ENCODE results near the gene C19orf12.
"Not testable (repeated sequence)": the region's sequence is repeated elsewhere in the genome, so short reads cannot be mapped to it uniquely, and the experiment has no call there.

Gene C19orf12

GRCh38 chr19:29731331-29731850 is 16.3 kb upstream of the C19orf12 start:
- no peak for DNase-seq (ENCODE audit: low read depth in 2 of 2)

DNA sequence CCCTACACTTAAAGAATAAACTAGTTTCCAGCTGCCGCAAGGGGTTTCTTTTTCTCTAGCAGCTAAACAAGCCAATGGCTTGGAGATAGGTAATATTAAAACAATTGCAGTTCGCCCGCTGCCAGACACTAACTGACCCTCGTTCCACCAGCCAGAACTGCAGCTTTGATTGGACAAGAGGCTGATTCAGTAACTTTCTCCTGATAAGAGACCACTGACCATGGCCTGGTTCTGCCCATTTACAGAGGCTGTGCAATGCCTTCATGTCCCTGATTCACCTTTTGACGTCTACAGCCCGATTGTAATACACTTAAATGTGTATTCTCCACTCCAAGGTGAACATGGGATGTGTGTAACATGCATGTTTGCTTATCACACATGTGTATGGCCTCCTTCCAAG is 12.8 kb upstream of the C19orf12 start:
- no peak for DNase-seq (ENCODE audit: low read depth in 2 of 2)

- no peak for DNase-seq (ENCODE audit: low read depth in 2 of 2)
Measured at GRCh38 chr19:29724746-29725145, 9.7 kb upstream of the C19orf12 start.

DNA sequence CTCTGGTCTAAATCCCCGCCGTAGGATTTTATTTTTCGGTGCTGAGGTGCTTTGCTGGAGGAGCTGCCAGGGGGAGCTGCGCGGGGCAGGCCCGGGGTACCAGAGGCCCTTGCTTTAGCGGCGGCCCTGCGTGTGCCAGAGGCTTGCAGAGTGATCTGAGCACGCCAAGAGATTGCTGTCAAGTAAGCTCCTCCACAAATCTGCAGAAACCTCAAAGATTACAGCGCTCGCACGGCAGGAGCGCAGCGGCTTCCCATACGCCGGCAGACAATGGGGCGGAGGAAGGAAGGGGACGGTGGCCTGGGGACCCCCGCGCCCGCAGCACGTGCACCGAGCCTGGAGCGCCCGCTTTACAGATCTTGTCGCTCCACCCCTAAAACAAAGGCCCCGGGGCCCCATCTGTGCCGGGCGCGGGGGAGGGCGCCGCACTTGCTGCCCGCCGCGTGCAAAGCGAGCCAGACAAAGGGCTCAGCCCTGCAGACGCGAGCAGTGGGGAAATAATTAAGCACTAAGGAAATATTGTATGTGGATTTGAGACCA is 9.1 kb upstream of the C19orf12 start:
- peak in 1 of 2 experiments; percentile 1 for DNase-seq (ENCODE audit: low read depth in 2 of 2)

GRCh38 chr19:29717051-29717450 is 2.0 kb upstream of the C19orf12 start:
- no peak for DNase-seq (ENCODE audit: low read depth in 2 of 2)

GRCh38 chr19:29715701-29716581 is 880 bp upstream of the C19orf12 start:
- no peak for DNase-seq (ENCODE audit: low read depth in 2 of 2)

DNA sequence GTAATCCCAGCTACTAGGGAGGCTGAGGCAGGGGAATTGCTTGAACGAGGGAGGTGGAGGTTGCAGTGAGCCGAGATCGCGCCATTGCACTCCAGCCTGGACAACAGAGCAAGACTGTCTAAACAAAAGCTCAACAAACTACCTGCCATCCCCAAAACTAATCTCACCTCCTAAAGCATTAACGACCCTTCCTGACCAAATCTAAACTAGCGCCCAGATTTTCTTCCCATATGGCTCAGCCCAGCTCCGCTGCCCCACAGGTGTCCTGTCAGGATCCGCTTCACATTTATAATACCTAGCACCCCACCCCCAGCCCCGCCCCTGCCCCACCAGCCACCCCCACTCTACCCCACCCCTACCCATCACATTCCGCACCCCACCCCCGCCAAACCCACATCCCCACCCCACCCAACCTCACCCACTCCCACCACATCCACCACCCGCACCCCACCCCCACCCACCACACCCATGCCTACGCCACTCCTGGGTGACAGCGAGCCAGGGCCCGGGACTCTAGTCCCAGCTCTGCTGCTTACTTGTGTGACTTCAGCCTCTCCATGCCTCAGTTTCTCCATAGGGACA is 599 bp downstream of the C19orf12 start:
- no peak for DNase-seq (ENCODE audit: low read depth in 2 of 2)

GRCh38 chr19:29712744-29713516 is 2.1 kb downstream of the C19orf12 start:
- no peak for DNase-seq (ENCODE audit: low read depth in 2 of 2)

- DNase-seq (ENCODE audit: low read depth in 2 of 2): no peak
Measured at GRCh38 chr19:29711584-29712132, 3.4 kb downstream of the C19orf12 start.

- not testable (repeated sequence) for DNase-seq (ENCODE audit: low read depth in 2 of 2)
Measured at GRCh38 chr19:29709440-29709798, 5.6 kb downstream of the C19orf12 start.

GRCh38 chr19:29708554-29709439 is 6.3 kb downstream of the C19orf12 start:
- no peak for DNase-seq (ENCODE audit: low read depth in 2 of 2)

GRCh38 chr19:29706635-29707034 is 8.4 kb downstream of the C19orf12 start:
- no peak for DNase-seq (ENCODE audit: low read depth in 2 of 2)

DNA sequence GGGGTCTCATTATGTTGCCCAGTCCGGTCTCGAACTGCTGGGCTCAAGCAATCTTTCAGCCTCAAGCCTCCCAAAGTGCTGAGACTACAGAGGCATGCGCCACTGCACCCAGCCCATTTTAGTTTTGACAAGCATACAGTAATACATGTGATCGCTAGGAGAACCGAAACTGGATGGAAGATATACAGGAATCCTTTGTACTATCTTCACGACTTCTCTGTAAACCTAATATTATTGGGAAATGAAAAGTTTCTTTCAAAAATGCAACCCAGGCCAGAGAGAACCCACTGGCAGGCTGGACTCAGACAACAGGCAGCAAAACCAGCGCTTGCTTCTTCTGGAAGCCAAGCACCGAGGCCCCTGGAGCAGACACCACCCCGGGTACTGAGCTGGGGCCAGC is 9.4 kb downstream of the C19orf12 start:
- no peak for DNase-seq (ENCODE audit: low read depth in 2 of 2)

- DNase-seq (ENCODE audit: low read depth in 2 of 2): no peak
Measured at GRCh38 chr19:29704562-29705558, 10.2 kb downstream of the C19orf12 start.

GRCh38 chr19:29702963-29703320 is 12.1 kb downstream of the C19orf12 start:
- no peak for DNase-seq (ENCODE audit: low read depth in 2 of 2)

GRCh38 chr19:29702161-29702962 is 12.7 kb downstream of the C19orf12 start:
- no peak for DNase-seq (ENCODE audit: low read depth in 2 of 2)

DNA sequence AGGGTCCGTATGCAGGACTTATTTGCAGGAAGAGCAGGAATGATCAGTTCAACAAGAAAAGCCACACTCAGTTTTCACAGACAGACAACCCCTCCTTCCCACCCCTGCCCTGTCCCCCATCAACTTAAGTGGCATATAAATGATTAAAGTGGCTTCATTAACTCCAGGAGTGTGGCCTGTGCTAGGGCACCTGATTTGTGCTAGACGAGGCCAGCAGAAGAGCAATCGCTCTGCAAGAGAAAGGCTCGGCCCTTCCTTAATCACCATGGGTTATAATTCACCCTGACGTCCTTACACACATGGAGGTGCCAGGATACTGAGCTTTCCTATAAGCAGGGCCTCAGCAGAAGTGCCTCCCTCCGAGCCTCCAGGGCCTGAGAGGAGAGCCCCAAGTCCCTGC is 14.6 kb downstream of the C19orf12 start:
- DNase-seq (ENCODE audit: low read depth in 2 of 2): no peak

DNA sequence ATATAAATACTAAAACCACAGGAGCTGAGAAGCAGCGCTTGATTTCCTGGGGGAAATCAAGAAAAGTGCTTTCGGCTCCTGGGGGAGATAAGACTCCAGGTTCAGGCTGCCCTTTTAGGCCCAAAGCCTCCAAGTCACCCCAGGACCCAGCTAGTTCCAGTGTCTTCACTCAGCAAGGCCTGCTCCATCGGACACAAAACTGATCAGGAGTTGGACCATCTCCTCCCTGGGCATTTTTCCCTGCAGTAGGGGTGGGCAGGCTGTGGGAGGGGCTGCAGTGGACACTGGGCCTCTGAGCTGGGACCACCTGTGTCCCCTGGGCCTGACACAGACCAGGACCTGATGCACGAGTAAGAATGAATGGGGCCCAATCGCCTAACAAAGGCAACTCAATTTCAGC is 15.2 kb downstream of the C19orf12 start:
- DNase-seq (ENCODE audit: low read depth in 2 of 2): no peak
